GM18951 (cell line): ENCODE data around the gene SPEF1.
"Not testable (repeated sequence)": the region's sequence is repeated elsewhere in the genome, so short reads cannot be mapped to it uniquely, and the experiment has no call there.

ENCODE experiments used
- POLR2A ChIP-seq: IDR thresholded peaks from 4 replicates; pipeline ENCODE4 v1.6.1; 2011; ENCODE audit warnings: mild to moderate bottlenecking; ENCODE audit not compliant: insufficient read length, insufficient read depth; ENCODE audit errors: extremely low read depth
- in situ Hi-C: fragments of 300-500 bp; cut with MboI; formaldehyde crosslinking; loops from one replicate; pipeline ENCODE4 v1.12.0; 2022; ENCODE audit warnings: low sequenced_read_pairs, mixed read lengths, inconsistent platforms; ENCODE audit not compliant: unreplicated experiment

The SPEF1 gene, protein sequence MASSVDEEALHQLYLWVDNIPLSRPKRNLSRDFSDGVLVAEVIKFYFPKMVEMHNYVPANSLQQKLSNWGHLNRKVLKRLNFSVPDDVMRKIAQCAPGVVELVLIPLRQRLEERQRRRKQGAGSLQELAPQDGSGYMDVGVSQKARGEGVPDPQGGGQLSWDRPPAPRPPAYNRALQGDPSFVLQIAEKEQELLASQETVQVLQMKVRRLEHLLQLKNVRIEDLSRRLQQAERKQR

DNA sequence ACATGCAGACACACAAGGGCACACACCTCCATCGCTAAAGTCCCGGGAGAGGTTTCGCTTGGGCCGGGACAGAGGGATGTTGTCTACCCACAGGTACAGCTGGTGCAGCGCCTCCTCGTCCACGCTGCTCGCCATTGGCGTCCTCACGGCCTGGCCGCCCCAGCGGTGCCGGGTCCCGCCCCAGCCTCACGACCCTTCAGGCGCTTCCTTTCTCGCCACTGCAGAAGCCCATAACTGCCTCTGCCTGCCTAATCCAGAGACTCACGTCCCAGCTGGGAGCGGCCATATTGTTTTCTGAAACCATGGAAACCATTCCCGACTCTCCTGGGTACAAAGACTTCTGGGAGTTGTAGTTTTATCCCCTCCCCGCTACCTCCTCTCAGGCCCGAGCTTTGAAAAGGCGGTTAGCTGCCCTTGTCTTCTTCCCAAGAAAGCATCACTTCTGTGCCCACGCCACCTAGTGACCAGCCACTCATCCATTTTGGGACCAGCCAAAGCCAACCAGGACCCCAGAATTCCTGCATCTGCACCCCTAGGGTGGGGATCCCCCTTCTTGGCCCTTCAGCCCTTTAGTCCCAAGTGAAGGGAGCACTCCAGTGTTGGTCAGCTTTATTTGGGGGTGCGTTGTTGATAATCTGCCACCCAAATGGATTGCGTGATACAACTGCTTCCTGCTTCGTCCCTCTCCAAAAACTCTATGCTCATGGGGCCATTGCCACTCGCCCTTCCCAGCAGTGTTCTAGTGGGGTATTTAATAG, at the start of gene SPEF1:
Gene SPEF1, minus strand, starts transcription at position 296 of the 758 bp plus-strand sequence. Its CDS starts 161 bp downstream, at position 135.
- no peak for TF ChIP-seq POLR2A
- in situ Hi-C loops = no loop called here

DNA sequence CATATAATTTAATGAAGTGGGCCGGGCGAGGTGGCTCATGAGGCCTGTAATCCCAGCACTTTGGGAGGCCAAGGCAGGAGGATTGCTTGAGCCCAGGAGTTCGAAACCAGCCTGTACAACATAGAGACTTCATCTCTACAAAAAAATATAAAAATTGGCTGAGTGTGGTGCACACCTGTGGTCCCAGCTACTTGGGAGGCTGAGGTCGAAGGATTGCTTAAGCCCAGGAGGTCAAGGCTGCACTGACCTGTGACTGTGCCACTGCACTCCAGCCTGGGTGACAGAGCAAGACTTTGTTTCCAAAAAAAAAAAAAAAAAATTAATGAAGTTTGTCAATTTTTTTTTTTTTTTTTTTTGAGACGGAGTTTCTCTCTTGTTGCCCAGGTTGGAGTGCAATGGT, 48.6 kb upstream of the SPEF1 start:
- in situ Hi-C loops = not testable (repeated sequence)

DNA sequence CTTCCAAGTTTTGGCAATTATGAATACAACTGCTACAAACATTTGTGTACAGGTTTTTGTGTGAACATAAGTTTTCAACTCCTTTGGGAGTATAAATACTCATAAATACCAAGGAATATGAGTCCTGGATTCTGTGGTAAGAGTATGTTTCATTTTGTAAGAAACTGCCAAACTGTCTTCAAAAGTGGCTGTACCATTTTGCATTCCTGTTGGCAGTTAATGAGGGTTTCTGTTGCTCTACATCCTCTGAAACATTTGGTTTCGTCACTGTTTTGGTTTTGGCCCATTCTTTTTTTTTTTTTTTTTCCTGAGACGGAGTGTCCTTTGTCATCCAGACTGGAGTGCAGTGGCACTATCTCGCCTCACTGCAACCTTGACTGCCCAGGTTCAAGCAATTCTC, 47.5 kb upstream of the SPEF1 start:
- in situ Hi-C loops = no loop called here
- TF ChIP-seq POLR2A = no peak

DNA sequence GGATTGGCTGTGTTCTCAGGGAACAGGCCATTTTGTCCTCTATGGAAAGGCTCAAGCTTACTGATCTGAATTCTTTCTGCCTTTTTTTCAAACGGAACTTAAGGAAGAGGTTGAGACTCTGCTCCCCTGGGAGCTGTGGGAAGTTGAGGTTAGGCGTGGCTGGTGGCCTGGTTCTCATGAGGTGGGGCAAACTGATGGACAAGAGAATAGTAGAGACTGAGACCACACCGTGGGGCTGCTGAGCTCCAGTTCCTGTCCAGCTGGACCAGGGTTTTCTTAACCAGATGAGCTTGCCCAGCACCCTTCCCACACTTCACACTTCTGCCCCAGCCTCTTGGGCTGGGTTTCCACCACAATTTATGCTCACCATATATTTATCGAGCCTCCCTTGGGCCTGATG, 45.2 kb upstream of the SPEF1 start:
- TF ChIP-seq POLR2A = no peak
- in situ Hi-C loops = no loop called here

DNA sequence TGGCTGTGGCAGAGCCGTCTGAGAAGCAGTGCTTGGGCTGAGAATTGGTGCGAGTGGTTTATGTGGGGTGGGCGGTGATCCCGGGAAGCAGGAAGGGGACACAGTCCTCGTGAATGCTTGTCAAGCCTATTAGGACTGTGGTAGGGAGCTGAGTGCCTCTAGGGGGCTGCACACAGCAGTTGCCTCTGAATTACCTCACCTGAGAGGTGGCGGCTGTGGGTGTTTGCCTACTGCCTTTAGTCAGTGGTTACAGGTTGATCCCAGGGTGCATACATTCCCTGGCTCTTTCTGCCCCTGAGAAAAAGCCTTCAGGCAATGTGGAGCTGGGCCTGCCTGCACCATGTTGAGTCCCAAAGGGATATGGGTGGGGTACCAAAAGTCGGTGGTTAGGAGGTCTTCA, 44.3 kb upstream of the SPEF1 start:
- TF ChIP-seq POLR2A = no peak
- in situ Hi-C loops = no loop called here

DNA sequence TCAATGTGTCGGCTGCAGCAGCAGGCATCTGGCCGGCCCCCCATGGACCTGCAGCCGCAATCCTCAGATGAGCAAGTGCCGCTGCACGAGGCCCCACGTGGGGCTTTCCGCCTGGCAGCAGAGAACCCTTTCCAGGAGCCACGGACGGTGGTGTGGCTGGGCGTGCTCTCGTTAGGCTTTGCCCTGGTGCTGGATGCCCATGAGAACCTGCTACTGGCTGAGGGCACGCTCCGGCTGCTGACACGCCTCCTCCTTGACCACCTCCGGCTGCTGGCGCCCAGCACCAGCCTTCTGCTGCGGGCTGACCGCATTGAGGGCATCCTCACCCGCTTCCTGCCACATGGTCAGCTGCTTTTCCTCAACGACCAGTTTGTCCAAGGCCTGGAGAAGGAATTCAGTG, 42.6 kb upstream of the SPEF1 start:
- no peak for TF ChIP-seq POLR2A
- in situ Hi-C loops = no loop called here

DNA sequence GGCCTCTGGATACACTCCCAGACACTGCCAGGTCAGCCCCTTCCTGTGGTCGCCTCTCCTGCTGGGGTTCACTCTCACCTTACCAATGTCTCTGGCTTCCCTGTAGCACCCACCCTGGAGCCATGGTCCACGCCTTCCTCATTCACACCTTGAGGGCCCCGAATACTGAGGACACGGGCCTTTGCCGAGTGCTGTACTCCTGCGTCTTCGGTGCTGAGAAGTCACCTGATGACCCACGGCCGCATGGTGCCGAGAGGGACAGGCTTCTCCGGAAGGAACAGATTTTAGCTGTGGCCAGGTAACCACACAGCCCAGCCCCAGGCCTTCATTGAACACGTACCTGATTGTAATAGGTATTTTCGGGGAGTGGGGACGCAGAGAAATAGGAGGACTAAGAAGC, 40.7 kb upstream of the SPEF1 start:
- no peak for TF ChIP-seq POLR2A
- in situ Hi-C loops = no loop called here

DNA sequence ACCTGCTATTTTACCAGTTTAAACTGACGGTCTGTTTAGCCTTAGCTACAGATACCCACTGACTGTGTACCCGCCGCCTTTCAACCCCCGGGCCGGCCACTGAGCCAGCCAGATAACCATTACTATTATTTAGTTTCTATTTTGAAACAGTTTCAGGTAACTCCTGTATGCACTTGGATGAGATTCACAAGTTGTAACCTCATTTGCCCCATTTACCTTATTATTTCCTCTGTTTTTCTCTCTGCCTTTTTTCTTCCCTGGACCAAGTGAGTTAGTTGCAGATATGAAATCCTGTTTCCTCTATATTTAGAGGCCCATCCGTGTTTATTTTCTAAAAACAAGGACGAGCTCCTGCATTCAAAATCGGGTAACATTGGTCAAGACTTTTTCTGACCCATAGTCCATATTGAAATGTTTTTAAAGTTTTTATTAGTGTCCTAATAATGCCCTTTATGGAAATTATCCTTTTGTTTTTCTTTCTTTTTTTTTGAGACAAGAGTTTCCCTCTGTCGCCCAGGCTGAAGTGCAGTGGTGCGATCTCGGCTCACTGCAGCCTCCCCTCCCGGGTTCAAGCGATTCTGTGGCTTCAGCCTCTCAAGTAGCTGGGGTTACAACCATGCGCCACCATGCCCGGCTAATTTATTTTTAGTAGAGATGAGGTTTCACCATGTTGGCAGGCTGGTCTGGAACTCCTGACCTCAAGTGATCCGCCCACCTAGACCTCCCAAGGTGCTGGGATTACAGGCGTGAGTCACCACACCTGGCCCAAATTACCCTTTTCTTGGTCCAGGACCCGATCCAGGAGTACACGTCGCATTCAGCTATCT, 39.9 kb upstream of the SPEF1 start:
- no peak for TF ChIP-seq POLR2A
- in situ Hi-C loops = no loop called here

DNA sequence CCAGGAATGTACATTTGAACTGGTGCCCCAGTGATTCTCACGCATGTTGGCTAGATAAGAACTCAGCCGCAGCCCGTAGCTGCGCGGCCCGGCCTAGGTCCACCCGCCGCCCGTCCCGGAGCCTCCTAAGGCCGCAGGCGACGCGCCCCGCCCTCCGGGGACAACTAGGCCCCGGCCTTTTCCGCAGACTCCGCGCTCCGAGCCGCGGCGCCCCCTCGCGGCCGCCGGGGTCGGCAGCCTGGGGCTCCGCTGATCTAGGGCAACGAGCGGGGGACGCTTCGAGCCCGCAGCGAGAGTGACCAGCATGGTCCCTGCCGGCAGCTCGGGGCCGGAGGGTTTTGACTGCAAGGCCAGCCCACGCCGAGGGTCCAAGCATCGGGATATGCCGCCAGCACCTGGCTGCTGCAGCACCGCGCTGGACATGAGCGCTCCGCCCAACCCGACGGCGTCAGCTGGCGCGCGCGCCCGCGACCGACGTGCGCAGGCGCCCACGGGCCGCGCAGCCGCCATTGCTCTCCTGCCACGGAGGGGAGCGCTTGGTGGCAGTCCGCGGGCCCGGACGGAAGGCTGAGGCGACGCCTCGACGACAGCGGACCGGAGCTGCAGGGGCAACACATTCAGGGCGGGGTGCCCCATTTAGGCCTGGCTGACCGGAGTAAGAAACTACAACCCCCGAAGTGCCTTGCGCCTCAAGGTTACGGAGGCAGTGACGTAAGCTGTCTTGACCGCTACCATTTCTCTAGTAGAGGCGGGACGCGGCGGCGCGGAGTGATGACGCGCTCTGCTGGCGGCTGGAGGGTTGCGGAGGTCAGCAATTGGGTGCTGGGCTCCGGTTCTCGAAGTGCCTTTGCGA, 39.0 kb upstream of the SPEF1 start, which contains the start of gene AP5S1:
Gene AP5S1, plus strand, starts transcription at position 500 of the 853 bp plus-strand sequence. CDS start 1,571 bp downstream, outside the sequence.
- in situ Hi-C loops = no loop called here
- TF ChIP-seq POLR2A = peak; percentile 87

DNA sequence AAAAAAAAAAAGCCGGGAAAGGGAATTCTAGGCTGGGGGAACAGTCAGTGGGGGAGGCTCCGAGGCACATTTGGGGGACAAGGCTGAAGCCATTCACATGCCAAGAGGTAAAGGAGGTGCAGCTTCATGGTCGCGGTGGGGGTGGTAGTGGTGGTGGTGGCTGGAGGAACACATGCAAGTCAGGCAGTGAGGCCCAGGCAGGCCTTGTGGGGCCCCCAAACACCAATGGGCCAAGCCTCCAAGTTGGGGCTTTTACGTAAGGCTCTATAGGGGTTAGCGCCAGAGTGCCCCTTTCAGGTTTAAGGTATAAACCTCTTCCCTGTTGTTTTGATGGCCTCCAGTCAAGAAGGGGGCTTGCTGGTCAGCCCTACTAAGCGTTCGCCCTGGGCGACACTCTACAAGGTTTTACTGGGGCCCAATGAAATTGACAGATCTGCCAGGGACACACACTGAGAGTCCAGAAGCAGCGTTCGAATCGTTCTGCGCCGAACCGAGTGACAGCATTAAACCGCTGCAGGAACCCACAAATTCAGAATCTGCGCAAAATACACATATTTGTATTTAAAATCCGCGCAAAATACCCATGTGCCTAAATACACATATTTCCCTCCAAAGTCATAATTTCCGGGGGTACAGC, 38.3 kb upstream of the SPEF1 start:
- TF ChIP-seq POLR2A = no peak
- in situ Hi-C loops = no loop called here

DNA sequence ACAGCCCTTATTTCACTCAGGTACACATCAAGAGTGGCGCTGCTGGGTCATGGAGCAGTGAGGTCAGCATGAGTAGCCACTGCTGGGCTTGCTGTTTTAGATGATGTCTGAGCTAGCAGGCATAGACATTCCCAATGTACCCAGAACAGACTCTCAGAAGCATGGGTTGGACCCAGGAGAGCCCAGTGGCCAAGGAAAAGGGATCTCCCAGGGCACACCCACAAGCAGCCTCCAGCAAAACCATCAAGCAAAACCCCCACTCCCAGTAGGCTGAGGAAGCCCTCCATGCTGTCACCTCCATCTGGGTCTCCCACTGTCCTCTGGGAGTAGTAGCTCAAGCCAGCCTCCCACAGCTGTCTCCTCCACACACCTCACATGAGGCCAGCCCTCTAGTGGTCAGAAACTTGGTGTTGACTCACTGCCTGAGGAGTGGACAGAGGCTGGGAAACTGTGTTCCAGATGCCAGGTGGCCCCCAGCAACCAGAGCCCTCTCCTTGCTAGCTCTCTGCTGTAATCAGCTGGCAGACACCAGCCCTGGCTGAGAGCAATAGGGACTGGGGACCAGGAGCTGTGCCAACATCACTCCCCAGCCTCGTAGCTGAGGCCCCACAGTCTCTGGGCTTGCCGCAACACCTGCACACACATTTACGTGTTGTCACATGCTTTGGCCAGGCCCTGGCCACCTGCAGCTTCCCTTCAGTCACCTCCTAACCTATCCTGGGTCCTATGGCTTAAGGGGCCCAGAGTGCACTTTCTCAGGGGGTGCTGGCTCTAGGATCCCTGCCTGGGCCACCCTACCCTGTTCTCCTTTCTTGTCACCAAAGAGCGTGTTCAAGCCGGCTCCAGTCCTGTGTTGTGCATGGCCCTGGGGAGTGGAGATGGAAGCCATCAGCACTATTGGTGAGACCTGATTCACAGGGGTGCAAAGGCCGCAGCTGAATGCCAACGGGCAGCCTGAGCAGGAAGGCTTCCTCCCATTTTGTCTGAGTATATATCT, 37.2 kb upstream of the SPEF1 start:
- in situ Hi-C loops = no loop called here
- TF ChIP-seq POLR2A = no peak

DNA sequence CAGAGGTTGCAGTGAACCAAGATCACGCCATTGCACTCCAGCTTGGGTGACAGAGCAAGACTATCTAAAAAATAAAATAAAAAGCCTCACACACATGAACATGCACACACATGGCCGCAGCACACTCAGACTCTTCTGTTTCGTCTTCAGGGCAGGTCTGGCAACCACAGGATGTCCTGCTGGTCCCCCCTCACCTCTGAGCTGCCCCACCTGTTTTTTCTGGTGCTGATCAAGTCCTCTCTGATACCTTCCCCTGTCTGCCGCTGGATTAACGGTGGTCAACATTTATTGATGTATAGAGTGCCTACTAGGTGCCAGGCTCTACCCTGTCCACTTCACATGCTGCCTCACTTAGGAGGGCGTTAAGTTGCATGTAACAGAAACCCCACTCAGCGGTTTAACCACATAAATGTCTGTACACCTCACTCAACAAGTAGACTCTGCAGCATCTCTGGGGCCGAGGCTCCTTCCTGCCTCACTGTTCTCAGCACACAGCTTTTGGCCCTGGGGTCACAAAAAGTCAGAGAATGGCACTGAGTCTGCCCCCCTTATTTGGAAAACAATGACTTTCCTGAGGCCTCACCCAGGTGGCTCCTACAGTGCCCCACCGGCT, 34.6 kb upstream of the SPEF1 start:
- no peak for TF ChIP-seq POLR2A
- in situ Hi-C loops = no loop called here
